ENCODE data around the gene NIT2. TPM values are rescaled to one million over a fixed set of nuclear protein-coding genes. Genes with fewer than 3 reads are reported as not detected.
A peak's percentile ranks its signal among the peaks of the same experiment; 100 is the strongest.

The NIT2 gene
- total and polyA plus RNA-seq, 2 of the 4 experiments (the other 2 are of a cell fraction), result 12.4 to 27.1 TPM

DNA sequence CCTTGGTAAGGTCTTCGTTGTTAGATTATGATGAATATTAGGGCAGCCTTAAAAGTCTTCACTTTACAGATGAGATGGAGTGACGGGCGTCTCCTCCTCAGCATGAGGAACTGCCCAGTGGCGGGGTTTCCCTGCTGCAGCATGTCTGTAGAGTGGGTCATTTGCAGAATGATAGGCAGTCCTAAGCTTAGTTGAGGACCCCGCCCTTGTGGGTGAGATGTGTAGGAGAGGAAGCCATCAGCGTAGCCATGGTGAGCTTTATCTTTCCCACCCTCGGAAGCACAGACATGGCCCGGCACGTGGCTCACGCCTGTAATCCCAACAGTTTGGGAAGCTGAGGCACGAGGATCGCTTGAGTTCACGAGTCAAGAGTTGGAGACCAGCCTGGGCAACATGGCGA, 877 bp downstream of the NIT2 start:
- no TSS peak for BruUV-seq (replicated peaks)
- TF ChIP-seq CHD1 (IDR thresholded peaks at IDR 0.05; ENCODE audit: low read depth, low read length) (no peak), MXI1 (IDR thresholded peaks at IDR 0.05; ENCODE audit: borderline replicate concordance, low read depth, low read length) (no peak), MAZ (IDR thresholded peaks at IDR 0.05; ENCODE audit: borderline replicate concordance, low read depth, low read length) (no peak), MAFK (IDR thresholded peaks at IDR 0.05; ENCODE audit: low read depth, low read length) (no peak), CEBPB (IDR thresholded peaks at IDR 0.05; ENCODE audit: low read depth, low read length) (no peak), RAD21 (IDR thresholded peaks at IDR 0.05; ENCODE audit: low read length) (no peak), NFE2L2 (IDR thresholded peaks at IDR 0.05; ENCODE audit: low read depth, low read length) (no peak), FOS (IDR thresholded peaks at IDR 0.05; ENCODE audit: low read depth, low read length) (no peak), SMC3 (IDR thresholded peaks at IDR 0.05; ENCODE audit: low read depth, low read length) (no peak), RFX5 (IDR thresholded peaks at IDR 0.05; ENCODE audit: low read depth, low read length) (no peak), RCOR1 (IDR thresholded peaks at IDR 0.05; ENCODE audit: insufficient replicate concordance, low read length) (no peak), POLR2A (IDR thresholded peaks at IDR 0.05; ENCODE audit: low read depth, low read length) (no peak)
- DNase-seq, result no peak

More for the DNA sequence above, 877 bp downstream of the NIT2 start:
- H3K27ac ChIP-seq (ENCODE audit: insufficient read depth, low read length), result no peak overlapping the region
- no peak overlapping the region for H2BK5ac ChIP-seq (ENCODE audit: low read depth, low read length, poor library complexity, severe bottlenecking)
- peak overlapping the region; percentile 14 to 69; a peak in 3 of 4 replicates for H4K8ac ChIP-seq (ENCODE audit: low read depth in 2 of 2, low read length in 2 of 2)
- dilution Hi-C loops (cut with HindIII; ENCODE audit: low sequenced_read_pairs, unreplicated experiment) (no loop called here), intact Hi-C loops (cut with micrococcal nuclease) (no loop called here), in situ Hi-C loops (cut with MboI; ENCODE audit: low sequenced_read_pairs) (no loop called here)
- no peak overlapping the region for H2BK20ac ChIP-seq (ENCODE audit: low read depth, low read length)
- peak overlapping the region; percentile 40 for H2AK5ac ChIP-seq (ENCODE audit: low read depth, low read length)
- H3K23ac ChIP-seq (ENCODE audit: low read depth, low read length), result peak overlapping the region; percentile 97; the same call in 1 of the 2 replicates
- H2BK120ac ChIP-seq (ENCODE audit: low read depth, low read length), result no peak overlapping the region
- WGBS, 2 experiments (ENCODE audit: extremely low coverage in 2 of 2, insufficient read length in 1 of 2), result 92% methylated on average over 9 of the region's 14 CpGs; no CpG with 5 or more reads in 1 of the 2 experiments
- no peaks in the 10 kb centered on the region for H3K9me3 ChIP-seq (ENCODE audit: control insufficient read depth, insufficient read depth, low read length)
- H3K27me3 ChIP-seq (ENCODE audit: control insufficient read depth, insufficient read depth, low read length), result no peaks in the 10 kb centered on the region
- peaks cover 6% of the 10 kb centered on the region for H3K4me1 ChIP-seq (ENCODE audit: control insufficient read depth, insufficient read depth, low read length)
- H4K20me1 ChIP-seq (ENCODE audit: insufficient read depth, low read length), result no peaks in the 10 kb centered on the region
- H3K9me1 ChIP-seq (ENCODE audit: insufficient read depth, low read length), result peaks cover 10% of the 10 kb centered on the region
- no peak overlapping the region for H2BK15ac ChIP-seq (ENCODE audit: low read depth, low read length)
- H4K91ac ChIP-seq (ENCODE audit: insufficient read depth, low read depth, low read length), result no peak overlapping the region
- H3K18ac ChIP-seq (ENCODE audit: low read depth, low read length), result no peak overlapping the region
- no peak overlapping the region; the same call in 1 of the 2 replicates for H3K9ac ChIP-seq (ENCODE audit: low read depth, low read length)
- H4K5ac ChIP-seq (ENCODE audit: low read depth, low read length), result peak overlapping the region; percentile 6; the same call in 1 of the 2 replicates
- peak overlapping the region; percentile 98 for H3K14ac ChIP-seq (replicated peaks; ENCODE audit: low read depth, low read length)
- ChIA-PET POLR2A (ENCODE audit: unreplicated experiment) (no interaction called here), CTCF (interaction anchor here (1.1 kb wide), 1 partner anchor 49 kb away, joined by 3 read pairs; no protein-coding TSS in a partner anchor)
- H3K4ac ChIP-seq (ENCODE audit: low read depth, low read length), result peak overlapping the region; percentile 89; the same call in 1 of the 2 replicates
- H2AFZ ChIP-seq (replicated peaks; ENCODE audit: low read length, poor library complexity), result no peak overlapping the region
- peak overlapping the region; percentile 51 for H2AK9ac ChIP-seq (replicated peaks; ENCODE audit: low read depth, low read length, poor library complexity)
- no peak for ATAC-seq (ENCODE audit: low read depth)
- H3K79me1 ChIP-seq (ENCODE audit: low read depth in 1 of 2, low read length in 2 of 2), result peaks cover 21 to 28% of the 10 kb centered on the region in 2 experiments
- peak overlapping the region; percentile 77; the same call in 1 of the 2 replicates for H3K4me3 ChIP-seq (ENCODE audit: insufficient read depth, low read depth, low read length)
- peak overlapping the region; percentile 83 for H3K4me2 ChIP-seq (ENCODE audit: low read depth, low read length)
- H3K56ac ChIP-seq (ENCODE audit: extremely low read depth, insufficient read depth, low read length), result no peak overlapping the region
- H3K36me3 ChIP-seq (ENCODE audit: control insufficient read depth, insufficient read depth, low read length), result peaks cover 10% of the 10 kb centered on the region
